IPS DF 4.7 (cell line): ENCODE measurements around the gene PRRG4.
"Not testable (repeated sequence)": the region's sequence is repeated elsewhere in the genome, so short reads cannot be mapped to it uniquely, and the experiment has no call there.

ENCODE experiments used
- DNase-seq: peaks from one replicate; pipeline ENCODE4 v3.0.0-alpha.2; 2013; ENCODE audit warnings: low spot score; ENCODE audit errors: extremely low read depth

Gene PRRG4

GRCh38 chr11:32829680-32830412 is at the start of gene PRRG4:
PRRG4 (plus strand) TSS chr11:32829927; CDS start chr11:32830530, 603 bp downstream.
- DNase-seq, result no peak

- DNase-seq, result not testable (repeated sequence)
Measured at GRCh38 chr11:32780839-32781238, 48.9 kb upstream of the PRRG4 start.

GRCh38 chr11:32781721-32782120 is 48.0 kb upstream of the PRRG4 start:
- DNase-seq, result no peak

- DNase-seq, result no peak
Measured at GRCh38 chr11:32785262-32785661, 44.5 kb upstream of the PRRG4 start.

- DNase-seq, result no peak
Measured at GRCh38 chr11:32786811-32787210, 42.9 kb upstream of the PRRG4 start.

GRCh38 chr11:32790916-32791315 is 38.8 kb upstream of the PRRG4 start:
- no peak for DNase-seq

- no peak for DNase-seq
Measured at GRCh38 chr11:32792111-32792947, 37.4 kb upstream of the PRRG4 start.

GRCh38 chr11:32792948-32793475 is 36.7 kb upstream of the PRRG4 start:
- DNase-seq, result no peak

- DNase-seq, result no peak
Measured at GRCh38 chr11:32794439-32794838, 35.3 kb upstream of the PRRG4 start, which contains the start of gene CCDC73. CCDC73 (minus strand) TSS chr11:32794662; CDS start chr11:32760243, 34,419 bp downstream.

- DNase-seq, result no peak
Measured at GRCh38 chr11:32796425-32796824, 33.3 kb upstream of the PRRG4 start.

- peak; percentile 58 for DNase-seq
Measured at GRCh38 chr11:32809313-32809712, 20.4 kb upstream of the PRRG4 start.

GRCh38 chr11:32817181-32817851 is 12.4 kb upstream of the PRRG4 start:
- no peak for DNase-seq

- DNase-seq, result no peak
Measured at GRCh38 chr11:32817852-32818183, 11.9 kb upstream of the PRRG4 start.

GRCh38 chr11:32819187-32819586 is 10.5 kb upstream of the PRRG4 start:
- DNase-seq, result no peak

GRCh38 chr11:32820497-32820896 is 9.2 kb upstream of the PRRG4 start:
- DNase-seq, result no peak

- no peak for DNase-seq
Measured at GRCh38 chr11:32821517-32821916, 8.2 kb upstream of the PRRG4 start.

GRCh38 chr11:32821917-32822560 is 7.7 kb upstream of the PRRG4 start:
- DNase-seq, result no peak

GRCh38 chr11:32823617-32824016 is 6.1 kb upstream of the PRRG4 start:
- DNase-seq, result not testable (repeated sequence)

GRCh38 chr11:32826113-32826512 is 3.6 kb upstream of the PRRG4 start:
- DNase-seq, result no peak

- DNase-seq, result no peak
Measured at GRCh38 chr11:32827276-32827675, 2.5 kb upstream of the PRRG4 start.

- DNase-seq, result no peak
Measured at GRCh38 chr11:32829157-32829679, 509 bp upstream of the PRRG4 start.
